ENCODE measurements around the gene C16orf95.

DNA sequence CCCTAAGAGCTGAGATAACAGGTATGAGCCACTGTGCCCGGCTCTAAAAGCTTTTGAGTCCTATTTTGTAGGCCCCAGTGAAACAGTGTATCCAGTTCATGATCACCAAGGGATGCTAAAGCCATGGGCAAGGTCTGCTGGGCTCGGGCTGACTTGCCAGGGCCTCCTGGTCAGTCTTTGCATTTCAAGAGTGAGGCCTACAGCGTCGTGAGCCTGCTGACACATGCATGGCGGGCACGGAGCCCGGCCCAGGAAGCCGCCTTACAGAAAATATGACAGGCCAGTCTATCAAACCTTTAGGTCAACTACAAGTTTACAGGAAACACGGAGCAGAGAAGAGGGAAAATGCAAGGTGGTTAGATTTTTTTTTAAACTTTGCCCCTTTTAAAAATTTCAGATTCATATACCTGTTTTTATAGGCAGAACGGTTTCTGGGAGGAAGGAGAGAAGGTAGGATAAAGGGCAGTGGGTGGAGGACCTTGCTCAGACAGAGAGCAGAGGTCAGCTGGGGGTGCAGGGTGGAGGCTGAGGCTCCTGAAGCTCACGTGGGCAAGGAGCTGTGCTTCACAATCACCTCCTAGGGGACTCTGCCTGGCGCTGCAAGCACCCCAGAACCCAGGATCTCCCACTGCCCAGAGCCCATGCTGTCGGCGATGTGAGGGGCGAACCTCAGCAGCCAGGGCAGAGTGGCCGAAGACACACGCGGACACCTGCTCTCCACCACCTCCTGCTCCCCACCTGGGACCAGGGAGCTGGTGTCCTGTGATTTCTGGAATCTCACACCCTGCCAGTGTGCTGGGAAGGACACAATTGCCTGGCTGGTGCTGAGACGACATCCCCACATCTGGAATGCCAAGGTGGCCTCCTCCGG lies 21.3 kb downstream of the C16orf95 start:
- TF ChIP-seq, protein P1, sequence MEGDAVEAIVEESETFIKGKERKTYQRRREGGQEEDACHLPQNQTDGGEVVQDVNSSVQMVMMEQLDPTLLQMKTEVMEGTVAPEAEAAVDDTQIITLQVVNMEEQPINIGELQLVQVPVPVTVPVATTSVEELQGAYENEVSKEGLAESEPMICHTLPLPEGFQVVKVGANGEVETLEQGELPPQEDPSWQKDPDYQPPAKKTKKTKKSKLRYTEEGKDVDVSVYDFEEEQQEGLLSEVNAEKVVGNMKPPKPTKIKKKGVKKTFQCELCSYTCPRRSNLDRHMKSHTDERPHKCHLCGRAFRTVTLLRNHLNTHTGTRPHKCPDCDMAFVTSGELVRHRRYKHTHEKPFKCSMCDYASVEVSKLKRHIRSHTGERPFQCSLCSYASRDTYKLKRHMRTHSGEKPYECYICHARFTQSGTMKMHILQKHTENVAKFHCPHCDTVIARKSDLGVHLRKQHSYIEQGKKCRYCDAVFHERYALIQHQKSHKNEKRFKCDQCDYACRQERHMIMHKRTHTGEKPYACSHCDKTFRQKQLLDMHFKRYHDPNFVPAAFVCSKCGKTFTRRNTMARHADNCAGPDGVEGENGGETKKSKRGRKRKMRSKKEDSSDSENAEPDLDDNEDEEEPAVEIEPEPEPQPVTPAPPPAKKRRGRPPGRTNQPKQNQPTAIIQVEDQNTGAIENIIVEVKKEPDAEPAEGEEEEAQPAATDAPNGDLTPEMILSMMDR (IDR thresholded peaks at IDR 0.05) = no peak
- no peak for TF ChIP-seq EZH2 (IDR thresholded peaks at IDR 0.05)
